ENCODE results near the gene ARGFX. TPM values are rescaled to one million over a fixed set of nuclear protein-coding genes. Genes with fewer than 3 reads are reported as not detected.
"Not testable (repeated sequence)": the region's sequence is repeated elsewhere in the genome, so short reads cannot be mapped to it uniquely, and the experiment has no call there.

Gene ARGFX
- total RNA-seq, 4 donors from 2014 or later, result not detected

DNA sequence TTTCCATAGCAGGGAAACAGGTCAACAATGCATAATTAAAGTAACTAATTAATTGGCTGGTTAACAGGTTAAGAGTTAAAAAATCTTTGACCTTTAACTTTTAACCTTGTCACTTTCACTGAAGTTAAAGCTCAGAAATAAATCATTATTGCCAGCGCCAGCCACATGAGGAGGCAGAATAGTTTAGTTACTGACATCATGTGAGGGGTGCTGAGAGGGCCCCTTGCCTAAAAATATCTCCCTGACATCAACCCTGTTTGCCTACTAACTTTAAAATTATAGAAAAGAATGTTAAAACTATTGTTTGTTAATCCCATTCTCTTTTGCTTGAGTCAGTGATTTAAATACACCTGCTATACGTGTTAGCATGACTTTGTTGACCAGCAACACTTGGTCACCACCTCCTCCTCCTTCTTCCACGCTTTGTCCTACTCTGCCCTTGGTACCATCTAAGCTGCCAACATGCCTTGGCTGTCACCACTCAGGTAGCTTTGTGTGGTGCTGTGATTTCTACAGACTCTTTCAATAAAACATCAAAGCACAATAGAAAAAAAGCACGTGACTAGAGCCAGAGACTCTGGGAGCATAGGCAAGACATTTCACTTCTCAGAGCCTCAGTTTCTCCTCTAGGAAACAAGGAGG, 28.1 kb downstream of the ARGFX start:
- Histone ChIP-seq H3K9me3 (no peaks in the 10 kb centered on the region), H3K27me3 (no peaks in the 10 kb centered on the region), H3K36me3 (no peaks in the 10 kb centered on the region), H3K4me3 (no peak overlapping the region), H3K4me1 (peaks cover 0 to 9% (median 7%) of the 10 kb centered on the region in 4 donors), H3K27ac (replicated peaks in 1 of 4) (no peak overlapping the region)
- intact Hi-C loops (cut with DNase I), result no loop called here
- no peak for TF ChIP-seq POLR2AphosphoS5 (IDR thresholded peaks at IDR 0.05)
- 84% methylated on average over 4 of the region's 4 CpGs for WGBS
- no peak for DNase-seq (ENCODE audit: extremely low spot score)

- no peak overlapping the region for H3K27ac ChIP-seq (replicated peaks in 1 of 4)
- H3K9me3 ChIP-seq, result no peaks in the 10 kb centered on the region
- intact Hi-C loops (cut with DNase I), result no loop called here
Measured at GRCh38 chr3:121598564-121598963, 30.8 kb downstream of the ARGFX start.

GRCh38 chr3:121599900-121600299, 32.2 kb downstream of the ARGFX start:
- DNase-seq (ENCODE audit: extremely low spot score); H3K9me3 ChIP-seq; H3K36me3 ChIP-seq; H3K4me3 ChIP-seq; H3K27ac ChIP-seq (replicated peaks in 1 of 4); intact Hi-C loops (cut with DNase I); H3K27me3 ChIP-seq: not testable (repeated sequence)
- H3K4me1 ChIP-seq, result peaks cover 0 to 22% (median 9%) of the 10 kb centered on the region in 4 donors
- 87% methylated on average over 2 of the region's 2 CpGs for WGBS

More at GRCh38 chr3:121598564-121598963, 30.8 kb downstream of the ARGFX start:
- H3K4me1 ChIP-seq, result peaks cover 0 to 22% (median 9%) of the 10 kb centered on the region in 4 donors
- H3K4me3 ChIP-seq, result no peak overlapping the region
- DNase-seq (ENCODE audit: extremely low spot score), result no peak
- 78% methylated on average over 2 of the region's 2 CpGs for WGBS
- TF ChIP-seq POLR2AphosphoS5 (IDR thresholded peaks at IDR 0.05), result no peak
- TF ChIP-seq POLR2A (IDR thresholded peaks at IDR 0.05; ENCODE audit: low read depth), result no peak
- TF ChIP-seq, protein P1, sequence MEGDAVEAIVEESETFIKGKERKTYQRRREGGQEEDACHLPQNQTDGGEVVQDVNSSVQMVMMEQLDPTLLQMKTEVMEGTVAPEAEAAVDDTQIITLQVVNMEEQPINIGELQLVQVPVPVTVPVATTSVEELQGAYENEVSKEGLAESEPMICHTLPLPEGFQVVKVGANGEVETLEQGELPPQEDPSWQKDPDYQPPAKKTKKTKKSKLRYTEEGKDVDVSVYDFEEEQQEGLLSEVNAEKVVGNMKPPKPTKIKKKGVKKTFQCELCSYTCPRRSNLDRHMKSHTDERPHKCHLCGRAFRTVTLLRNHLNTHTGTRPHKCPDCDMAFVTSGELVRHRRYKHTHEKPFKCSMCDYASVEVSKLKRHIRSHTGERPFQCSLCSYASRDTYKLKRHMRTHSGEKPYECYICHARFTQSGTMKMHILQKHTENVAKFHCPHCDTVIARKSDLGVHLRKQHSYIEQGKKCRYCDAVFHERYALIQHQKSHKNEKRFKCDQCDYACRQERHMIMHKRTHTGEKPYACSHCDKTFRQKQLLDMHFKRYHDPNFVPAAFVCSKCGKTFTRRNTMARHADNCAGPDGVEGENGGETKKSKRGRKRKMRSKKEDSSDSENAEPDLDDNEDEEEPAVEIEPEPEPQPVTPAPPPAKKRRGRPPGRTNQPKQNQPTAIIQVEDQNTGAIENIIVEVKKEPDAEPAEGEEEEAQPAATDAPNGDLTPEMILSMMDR (IDR thresholded peaks at IDR 0.05), result no peak
- no peak for TF ChIP-seq EP300 (IDR thresholded peaks at IDR 0.05)
- H3K27me3 ChIP-seq, result no peaks in the 10 kb centered on the region
- no peaks in the 10 kb centered on the region for H3K36me3 ChIP-seq

- 25% methylated on average over 4 of the region's 4 CpGs for WGBS
- no peak for DNase-seq (ENCODE audit: extremely low spot score)
- H3K27me3 ChIP-seq, result no peaks in the 10 kb centered on the region
- no peak overlapping the region for H3K27ac ChIP-seq (replicated peaks in 1 of 4)
- H3K4me1 ChIP-seq, result peaks cover 0 to 22% (median 9%) of the 10 kb centered on the region in 4 donors
- H3K4me3 ChIP-seq, result no peak overlapping the region
- intact Hi-C loops (cut with DNase I), result no loop called here
- H3K9me3 ChIP-seq, result no peaks in the 10 kb centered on the region
- TF ChIP-seq POLR2AphosphoS5 (IDR thresholded peaks at IDR 0.05) (no peak), EP300 (IDR thresholded peaks at IDR 0.05) (no peak), POLR2A (IDR thresholded peaks at IDR 0.05; ENCODE audit: low read depth) (no peak)
- TF ChIP-seq, protein P1 (IDR thresholded peaks at IDR 0.05), result no peak
- no peaks in the 10 kb centered on the region for H3K36me3 ChIP-seq
Measured at GRCh38 chr3:121601212-121601812, 33.6 kb downstream of the ARGFX start.

DNA sequence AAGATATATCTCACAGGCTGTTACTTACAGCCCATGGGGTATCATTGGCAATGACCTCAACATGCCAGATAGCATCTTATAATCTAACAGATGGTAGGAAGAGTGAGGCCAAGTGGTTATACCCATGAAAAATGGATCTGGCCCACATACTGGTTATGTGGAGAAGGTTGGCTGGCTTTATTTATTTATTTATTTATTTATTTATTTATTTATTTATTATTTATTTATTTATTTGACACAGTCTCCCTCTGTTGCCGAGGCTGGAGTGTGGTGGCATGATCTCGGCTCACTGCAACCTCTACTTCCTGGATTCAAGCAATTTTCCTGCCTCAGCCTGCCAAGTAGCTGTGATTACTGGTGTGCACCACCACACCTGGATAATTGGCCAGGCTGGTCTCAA, 37.0 kb downstream of the ARGFX start:
- 83% methylated on average over 2 of the region's 2 CpGs for WGBS

More for the DNA sequence above, 37.0 kb downstream of the ARGFX start:
- no peak for TF ChIP-seq POLR2AphosphoS5 (IDR thresholded peaks at IDR 0.05)
- TF ChIP-seq EP300 (IDR thresholded peaks at IDR 0.05), result no peak
- TF ChIP-seq, protein P1 (IDR thresholded peaks at IDR 0.05), result no peak
- TF ChIP-seq POLR2A (IDR thresholded peaks at IDR 0.05; ENCODE audit: low read depth), result no peak
- Histone ChIP-seq H3K27me3 (no peaks in the 10 kb centered on the region), H3K9me3 (no peaks in the 10 kb centered on the region), H3K27ac (replicated peaks in 1 of 4) (no peak overlapping the region), H3K36me3 (no peaks in the 10 kb centered on the region), H3K4me3 (no peak overlapping the region), H3K4me1 (peaks cover 0 to 22% (median 9%) of the 10 kb centered on the region in 4 donors)
- DNase-seq (ENCODE audit: extremely low spot score), result no peak
- intact Hi-C loops (cut with DNase I), result no loop called here

Measured in esophagus muscularis mucosa (tissue), 4 donors.